H1 (cell line): ENCODE measurements around the gene SNX33. TPM values are rescaled to one million over a fixed set of nuclear protein-coding genes. Genes with fewer than 3 reads are reported as not detected.

Source experiments
- CTCF ChIA-PET: fragments of 300-600 bp; sonication (Branson Sonifier 250); formaldehyde crosslinking; loops from one replicate; lab custom pipeline; 2021; ENCODE audit not compliant: partially characterized antibody; lab: Charles Lee
- POLR2A ChIA-PET: fragments of 300-600 bp; sonication (Branson Sonifier 250); formaldehyde crosslinking; loops from one replicate; lab custom pipeline; 2021; ENCODE audit warnings: inconsistent platforms; ENCODE audit not compliant: partially characterized antibody; lab: Charles Lee
- DNase-seq, 2 experiments: peaks; one replicate each; pipeline versions ENCODE4 v3.0.0 to v3.0.0-alpha.2; 2010 to 2022; ENCODE audit warnings: low spot score in 2 of 2, low read depth in 1 of 2, mixed read lengths in 1 of 2
- FAIRE-seq: peaks from 2 replicates; lab custom pipeline; 2011; peaks lifted over from hg19 to GRCh38; lab: Jason Lieb, UNC
- H2AFZ ChIP-seq: 2 replicates; pipeline ENCODE4 v1.8.1; 2012; ENCODE audit warnings: low read length, inconsistent platforms
- H2AK5ac ChIP-seq: 2 replicates; pipeline ENCODE4 v1.6.1; 2013; ENCODE audit warnings: low read depth, low read length
- H2BK120ac ChIP-seq: replicated peaks from 2 replicates; pipeline ENCODE3; 2013; ENCODE audit warnings: low read depth, low read length, inconsistent platforms
- H2BK12ac ChIP-seq: 2 replicates; pipeline ENCODE4 v1.6.1; 2013; ENCODE audit warnings: low read depth, low read length
- H2BK15ac ChIP-seq: 2 replicates; pipeline ENCODE4 v1.6.1; 2013; ENCODE audit warnings: low read length
- H2BK20ac ChIP-seq: 2 replicates; pipeline ENCODE4 v1.6.1; 2013; ENCODE audit warnings: low read length
- H2BK5ac ChIP-seq: 2 replicates; pipeline ENCODE4 v1.6.1; 2013; ENCODE audit warnings: low read depth, low read length
- H3K14ac ChIP-seq: 2 replicates; pipeline ENCODE4 v1.6.1; 2013; ENCODE audit warnings: inconsistent platforms; ENCODE audit not compliant: insufficient read length
- H3K18ac ChIP-seq: 2 replicates; pipeline ENCODE4 v1.6.1; 2013; ENCODE audit warnings: low read length; ENCODE audit errors: extremely low read depth
- H3K23ac ChIP-seq: 2 replicates; pipeline ENCODE4 v1.6.1; 2013; ENCODE audit warnings: inconsistent platforms; ENCODE audit not compliant: insufficient read length
- H3K23me2 ChIP-seq: 2 replicates; pipeline ENCODE4 v1.6.1; 2013; ENCODE audit warnings: low read depth, low read length
- H3K27ac ChIP-seq: 2 replicates; pipeline ENCODE4 v1.6.1; 2011; ENCODE audit warnings: low read depth, low read length, inconsistent platforms
- H3K27me3 ChIP-seq, 4 experiments: replicated peaks in 1 of 4; 1 replicate in 1 of 4; 2 replicates in 3 of 4; pipeline versions ENCODE4 v1.6.1 to v1.8.1; 2011 to 2013; ENCODE audit warnings: low read length in 3 of 4, mild to moderate bottlenecking in 3 of 4, inconsistent platforms in 2 of 4, mixed read lengths in 2 of 4, moderate library complexity in 1 of 4; ENCODE audit not compliant: control insufficient read depth in 3 of 4, insufficient read depth in 3 of 4; ENCODE audit errors: extremely low read depth in 1 of 4
- H3K36me3 ChIP-seq, 4 experiments: 2 replicates each; pipeline versions ENCODE4 v1.6.1 to v1.8.1; 2011 to 2013; ENCODE audit warnings: mild to moderate bottlenecking in 4 of 4, low read length in 3 of 4, moderate library complexity in 2 of 4, control low read depth in 1 of 4, inconsistent platforms in 1 of 4; ENCODE audit not compliant: insufficient read depth in 4 of 4, control insufficient read depth in 2 of 4
- H3K4ac ChIP-seq: replicated peaks from 2 replicates; pipeline ENCODE3; 2013; ENCODE audit warnings: low read length, low read depth, mixed read lengths, inconsistent platforms; ENCODE audit not compliant: insufficient read length
- H3K4me1 ChIP-seq, 4 experiments: replicated peaks in 1 of 4; 1 replicate in 1 of 4; 2 replicates in 3 of 4; pipeline versions ENCODE4 v1.6.1 to v1.8.1; 2011 to 2013; ENCODE audit warnings: low read length in 3 of 4, inconsistent platforms in 2 of 4, mixed read lengths in 1 of 4; ENCODE audit not compliant: insufficient read depth in 4 of 4, control insufficient read depth in 3 of 4
- H3K4me2 ChIP-seq, 2 experiments: 2 replicates each; pipeline versions ENCODE4 v1.6.1 to v1.8.1; 2011 to 2013; ENCODE audit warnings: low read depth in 2 of 2, low read length in 2 of 2, control low read depth in 1 of 2, inconsistent platforms in 1 of 2, mild to moderate bottlenecking in 1 of 2; ENCODE audit not compliant: insufficient read depth in 1 of 2
- H3K4me3 ChIP-seq, 4 experiments: fragments of 200-600, 300-600 bp in 1 of 4; sonication (generic), shearing (Covaris generic), sonication (Bioruptor Twin) in 1 of 4; 2 replicates each; pipeline versions ENCODE4 v1.5.1 to v1.8.1; 2011 to 2016; ENCODE audit warnings: low read length in 4 of 4, low read depth in 3 of 4, control low read depth in 2 of 4, inconsistent platforms in 2 of 4, mild to moderate bottlenecking in 2 of 4, mixed read lengths in 1 of 4, moderate library complexity in 1 of 4; ENCODE audit not compliant: insufficient read depth in 2 of 4; ENCODE audit errors: extremely low read depth in 1 of 4
- H3K56ac ChIP-seq: replicated peaks from 2 replicates; pipeline ENCODE3; 2013; ENCODE audit warnings: low read depth, mild to moderate bottlenecking, mixed read lengths, low read length, inconsistent platforms; ENCODE audit not compliant: insufficient read length
- H3K79me1 ChIP-seq: 2 replicates; pipeline ENCODE4 v1.6.1; 2013; ENCODE audit warnings: low read depth, low read length, control low read depth
- H3K79me2 ChIP-seq, 2 experiments: 2 replicates each; pipeline versions ENCODE4 v1.6.1 to v1.8.1; 2012 to 2013; ENCODE audit warnings: low read length in 2 of 2, mild to moderate bottlenecking in 2 of 2, inconsistent platforms in 1 of 2; ENCODE audit not compliant: insufficient read depth in 2 of 2, control insufficient read depth in 1 of 2
- H3K9ac ChIP-seq, 4 experiments: replicated peaks in 1 of 4; 1 replicate in 1 of 4; 2 replicates in 3 of 4; pipeline versions ENCODE4 v1.6.1 to v1.8.1; 2011 to 2013; ENCODE audit warnings: low read depth in 3 of 4, low read length in 3 of 4, control low read depth in 2 of 4, mild to moderate bottlenecking in 2 of 4, moderate library complexity in 2 of 4, inconsistent platforms in 1 of 4; ENCODE audit errors: extremely low read depth in 1 of 4
- H3K9me3 ChIP-seq, 2 experiments: 2 replicates each; pipeline versions ENCODE4 v1.6.1 to v1.8.1; 2012 to 2013; ENCODE audit warnings: mild to moderate bottlenecking in 2 of 2, moderate library complexity in 2 of 2, control low read depth in 1 of 2, inconsistent platforms in 1 of 2, low read depth in 1 of 2, low read length in 1 of 2, mixed read lengths in 1 of 2; ENCODE audit not compliant: insufficient read depth in 2 of 2
- H4K20me1 ChIP-seq, 2 experiments: replicated peaks in 1 of 2; 2 replicates each; pipeline versions ENCODE3 to v1.8.1; 2011 to 2013; ENCODE audit warnings: inconsistent platforms in 2 of 2, low read length in 2 of 2, mild to moderate bottlenecking in 1 of 2; ENCODE audit not compliant: insufficient read depth in 2 of 2, control insufficient read depth in 1 of 2
- H4K5ac ChIP-seq: 2 replicates; pipeline ENCODE4 v1.6.1; 2013; ENCODE audit warnings: low read length, low read depth, mixed read lengths, inconsistent platforms; ENCODE audit not compliant: insufficient read length
- H4K8ac ChIP-seq: 2 replicates; pipeline ENCODE4 v1.8.0; 2013; ENCODE audit warnings: mild to moderate bottlenecking, moderate library complexity, low read length, inconsistent platforms; ENCODE audit not compliant: insufficient read depth; ENCODE audit errors: extremely low read depth
- H4K91ac ChIP-seq: replicated peaks from 2 replicates; pipeline ENCODE3; 2013; ENCODE audit warnings: low read length, mixed read lengths, inconsistent platforms; ENCODE audit not compliant: insufficient read length
- JUN ChIP-seq: IDR thresholded peaks from 2 replicates; pipeline ENCODE4 v1.6.1; 2011; ENCODE audit warnings: low read depth, mild to moderate bottlenecking, improper control_type of control experiment, low read length
- KDM5A ChIP-seq: fragments of 200-600 bp; IDR thresholded peaks from 2 replicates; pipeline ENCODE4 v1.7.1; 2012; ENCODE audit warnings: mild to moderate bottlenecking, low read length, inconsistent platforms, mixed read lengths
- RFX5 ChIP-seq: IDR thresholded peaks from 2 replicates; pipeline ENCODE4 v1.6.1; 2011; ENCODE audit warnings: low read depth, low read length, improper control_type of control experiment, borderline replicate concordance
- TAF1 ChIP-seq: IDR thresholded peaks from 2 replicates; pipeline ENCODE4 v1.6.1; 2011; ENCODE audit warnings: mild to moderate bottlenecking, low read depth, low read length
- WGBS, 2 experiments: shearing (Covaris generic) in 1 of 2; methylation state at CpG; one replicate each; pipeline versions ENCODE4 v1.1.6 to v1.1.7; 2013 to 2015; ENCODE audit warnings: low lambda C conversion rate in 2 of 2, mixed read lengths in 2 of 2, inconsistent platforms in 1 of 2, low coverage in 1 of 2, missing lambda C conversion rate in 1 of 2; ENCODE audit not compliant: insufficient replicate concordance in 2 of 2, insufficient coverage in 1 of 2, insufficient read length in 1 of 2; ENCODE audit errors: extremely low coverage in 1 of 2, missing lambda C conversion rate in 1 of 2; 5-methylcytosine and 5-hydroxymethylcytosine counted together
- polyA plus RNA-seq, 7 experiments: library from polyadenylated mRNA; depleted of rRNA in 3 of 7; stranded (reverse) in 5 of 7; unstranded in 2 of 7; fragments of >200 nt in 5 of 7; fragments of 200-250 nt in 2 of 7; gene quantifications; 1 replicate in 5 of 7; 2 replicates in 1 of 7; 4 replicates in 1 of 7; pipeline versions ENCODE4 v1.2.1 to v1.2.3, GENCODE V29; 2011 to 2013; ENCODE audit warnings: missing spikeins in 2 of 7, mixed read lengths in 2 of 7
- total RNA-seq: library from RNA; stranded (reverse); fragmentation: NEBNext Ultra II Directional; extraction: Animal tissue kit (Norgen Biotek cat#: 25700); gene quantifications from 2 replicates; pipeline ENCODE4 v1.2.1, GENCODE V29; 2021

Gene SNX33
- total and polyA plus RNA-seq, 2 of the 8 experiments (the other 6 are each of a cell fraction or from before 2014, with no cell fraction given): 14.3 to 22.9 TPM

GRCh38 chr15:75654201-75654907, 6.6 kb downstream of the SNX33 start:
- Histone ChIP-seq H2BK12ac (no peak overlapping the region), H3K23ac (no peak overlapping the region), H4K8ac (no peak overlapping the region), H2BK20ac (no peak overlapping the region), H3K27ac (no peak overlapping the region), H3K36me3 (peaks cover 0 to 18% (median 0%) of the 10 kb centered on the region in 4 experiments; a peak in 3 of 8 replicates), H2BK15ac (no peak overlapping the region), H3K9me3 (no peaks in the 10 kb centered on the region), H4K5ac (no peak overlapping the region), H4K20me1 (peaks cover 7 to 30% of the 10 kb centered on the region in 2 experiments), H3K4ac (no peak overlapping the region), H3K9ac (no peak overlapping the region), H3K79me1 (peaks cover 14% of the 10 kb centered on the region), H2AFZ (no peak overlapping the region), H4K91ac (no peak overlapping the region), H3K14ac (no peak overlapping the region), H3K4me2 (no peak overlapping the region), H3K56ac (no peak overlapping the region), H2AK5ac (no peak overlapping the region), H3K4me1 (peaks cover 6 to 20% (median 13%) of the 10 kb centered on the region in 4 experiments), H3K18ac (no peak overlapping the region), H3K27me3 (no peaks in the 10 kb centered on the region), H3K23me2 (no peaks in the 10 kb centered on the region; the same call in 1 of the 2 replicates), H3K4me3 (no peak overlapping the region), H3K79me2 (peaks cover 0 to 61% of the 10 kb centered on the region in 2 experiments; a peak in 3 of 4 replicates), H2BK5ac (no peak overlapping the region), H2BK120ac (no peak overlapping the region)
- ChIA-PET CTCF (interaction anchor here (0.8 to 1.8 kb wide), 6 partner anchors 13 to 147 kb away, joined by 3 to 6 read pairs (median 4); partner anchors contain the start of genes PTPN9 and SNUPN), POLR2A (interaction anchor here (1.2 to 3.5 kb wide), 2 partner anchors 14 to 18 kb away, joined by 5 to 19 read pairs; partner anchors contain the start of gene IMP3)
- TF ChIP-seq KDM5A: no peak
- TF ChIP-seq RFX5: no peak
- no peak for TF ChIP-seq JUN
- 0 out of 2 replicates have a peak, but pooled peaks have one; percentile 2 for TF ChIP-seq TAF1
- 61% methylated on average over 4 of the region's 4 CpGs; no CpG with 5 or more reads in 1 of the 2 experiments for WGBS, 2 experiments
- no peak for DNase-seq
- no peak for FAIRE-seq
